NCI-H2107 treated with DMSO at 0.1 percent for 48 hours (cell line): ENCODE measurements around the gene PRKCE.

ENCODE experiments used
- DNase-seq: peaks from one replicate; lab custom pipeline; 2025; ENCODE audit not compliant: unreplicated experiment; lab: John Stamatoyannopoulos, UW

PRKCE gene

DNA sequence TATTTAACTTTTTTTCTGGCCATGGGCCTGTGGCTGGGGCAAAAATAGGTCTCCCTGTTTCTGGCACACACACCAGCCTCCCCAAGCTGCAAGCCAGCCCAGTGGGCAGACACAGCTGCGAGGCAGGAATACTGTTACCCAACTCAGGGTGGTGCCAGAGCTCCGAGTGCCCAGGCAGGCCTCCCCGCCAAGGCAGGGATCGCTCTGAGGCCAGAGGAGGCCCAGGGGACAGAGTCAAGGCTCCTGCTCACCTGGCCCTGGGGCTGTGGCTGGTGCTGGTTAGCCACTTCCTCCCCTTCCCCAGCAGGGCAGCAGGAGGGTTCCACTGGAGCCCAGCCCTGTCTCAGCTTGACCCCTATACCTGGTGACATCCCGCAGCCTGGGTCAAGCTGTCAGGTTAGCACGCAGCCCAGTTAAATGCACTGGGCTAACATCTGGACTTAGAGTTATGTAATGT is 578.7 kb downstream of the PRKCE start:
- peak; percentile 5 for DNase-seq

- no peak for DNase-seq
These were observed 579.4 kb downstream of the PRKCE start for GRCh38 chr2:46230677-46231425.

GRCh38 chr2:46231721-46232120 is 580.2 kb downstream of the PRKCE start:
- DNase-seq, result no peak

DNA sequence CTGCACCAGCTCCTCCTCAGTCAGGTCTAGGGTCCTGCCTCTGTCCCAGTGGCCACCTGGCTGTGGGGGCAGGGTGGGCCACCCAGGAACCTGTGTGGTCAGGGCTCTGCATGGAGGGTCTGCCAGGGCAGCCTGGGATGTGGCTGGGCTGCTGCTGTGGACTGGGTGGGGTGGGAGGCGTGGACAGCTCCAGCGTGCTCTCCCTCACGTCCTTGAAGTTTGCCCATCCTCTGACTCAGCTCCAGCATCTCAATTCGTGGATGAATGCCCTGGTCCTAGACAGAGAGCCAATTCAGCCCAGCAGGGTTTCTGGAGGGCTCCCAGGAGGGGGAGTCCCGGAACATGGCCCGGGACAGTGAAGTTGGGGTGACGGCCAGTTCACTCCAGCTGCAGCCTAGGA is 581.4 kb downstream of the PRKCE start:
- no peak for DNase-seq

GRCh38 chr2:46236006-46236875 is 584.8 kb downstream of the PRKCE start:
- DNase-seq, result no peak

GRCh38 chr2:46236876-46237859 is 585.7 kb downstream of the PRKCE start:
- DNase-seq, result no peak
